ENCODE data around the gene TPCN2. TPM values are rescaled to one million over a fixed set of nuclear protein-coding genes. Genes with fewer than 3 reads are reported as not detected.

Gene TPCN2
- total RNA-seq, 2 donors from 2014 or later, result 4.2 to 5.3 TPM

GRCh38 chr11:69108030-69108429 lies 59.3 kb downstream of the TPCN2 start:
- Histone ChIP-seq H3K27ac (no peak overlapping the region), H3K27me3 (no peaks in the 10 kb centered on the region), H3K9me3 (no peaks in the 10 kb centered on the region), H3K4me3 (no peak overlapping the region), H3K4me1 (peaks cover 0 to 5% of the 10 kb centered on the region in 2 donors), H3K36me3 (no peaks in the 10 kb centered on the region)
- DNase-seq (ENCODE audit: low spot score), result no peak
- no peak for TF ChIP-seq CTCF (IDR thresholded peaks at IDR 0.05)

- Histone ChIP-seq H3K36me3 (no peaks in the 10 kb centered on the region), H3K4me1 (peaks cover 0 to 5% of the 10 kb centered on the region in 2 donors), H3K9me3 (no peaks in the 10 kb centered on the region), H3K27ac (no peak overlapping the region), H3K4me3 (no peak overlapping the region), H3K27me3 (no peaks in the 10 kb centered on the region)
- TF ChIP-seq CTCF (IDR thresholded peaks at IDR 0.05), result no peak
- no peak for DNase-seq (ENCODE audit: low spot score)
Observed at GRCh38 chr11:69108559-69108958, 59.8 kb downstream of the TPCN2 start.

- Histone ChIP-seq H3K4me3 (no peak overlapping the region), H3K9me3 (no peaks in the 10 kb centered on the region), H3K27me3 (no peaks in the 10 kb centered on the region), H3K4me1 (peaks cover 0 to 5% of the 10 kb centered on the region in 2 donors), H3K27ac (no peak overlapping the region), H3K36me3 (no peaks in the 10 kb centered on the region)
- no peak for TF ChIP-seq CTCF (IDR thresholded peaks at IDR 0.05)
- no peak for DNase-seq (ENCODE audit: low spot score)
Observed at GRCh38 chr11:69109101-69109500, 60.4 kb downstream of the TPCN2 start.

GRCh38 chr11:69110451-69110850 lies 61.7 kb downstream of the TPCN2 start:
- no peak overlapping the region for H3K27ac ChIP-seq

GRCh38 chr11:69111624-69112542 lies 63.2 kb downstream of the TPCN2 start:
- no peaks in the 10 kb centered on the region for H3K27me3 ChIP-seq
- no peaks in the 10 kb centered on the region for H3K36me3 ChIP-seq
- H3K4me1 ChIP-seq, result peaks cover 0 to 16% of the 10 kb centered on the region in 2 donors
- H3K4me3 ChIP-seq, result no peak overlapping the region
- no peak for TF ChIP-seq CTCF (IDR thresholded peaks at IDR 0.05)
- no peak for DNase-seq (ENCODE audit: low spot score)
- H3K9me3 ChIP-seq, result no peaks in the 10 kb centered on the region
- no peak overlapping the region for H3K27ac ChIP-seq

More at GRCh38 chr11:69110451-69110850, 61.7 kb downstream of the TPCN2 start:
- H3K4me1 ChIP-seq, result peaks cover 0 to 15% of the 10 kb centered on the region in 2 donors
- no peaks in the 10 kb centered on the region for H3K27me3 ChIP-seq
- no peaks in the 10 kb centered on the region for H3K9me3 ChIP-seq
- no peak overlapping the region for H3K4me3 ChIP-seq
- no peak for TF ChIP-seq CTCF (IDR thresholded peaks at IDR 0.05)
- no peak for DNase-seq (ENCODE audit: low spot score)
- no peaks in the 10 kb centered on the region for H3K36me3 ChIP-seq
